ENCODE measurements around the gene TPI1. TPM values are rescaled to one million over a fixed set of nuclear protein-coding genes. Genes with fewer than 3 reads are reported as not detected.

Gene TPI1
- total and polyA plus RNA-seq, 2 of the 8 experiments (the other 6 are each of a cell fraction or from before 2014, with no cell fraction given), result 910 to 3,018 TPM

DNA sequence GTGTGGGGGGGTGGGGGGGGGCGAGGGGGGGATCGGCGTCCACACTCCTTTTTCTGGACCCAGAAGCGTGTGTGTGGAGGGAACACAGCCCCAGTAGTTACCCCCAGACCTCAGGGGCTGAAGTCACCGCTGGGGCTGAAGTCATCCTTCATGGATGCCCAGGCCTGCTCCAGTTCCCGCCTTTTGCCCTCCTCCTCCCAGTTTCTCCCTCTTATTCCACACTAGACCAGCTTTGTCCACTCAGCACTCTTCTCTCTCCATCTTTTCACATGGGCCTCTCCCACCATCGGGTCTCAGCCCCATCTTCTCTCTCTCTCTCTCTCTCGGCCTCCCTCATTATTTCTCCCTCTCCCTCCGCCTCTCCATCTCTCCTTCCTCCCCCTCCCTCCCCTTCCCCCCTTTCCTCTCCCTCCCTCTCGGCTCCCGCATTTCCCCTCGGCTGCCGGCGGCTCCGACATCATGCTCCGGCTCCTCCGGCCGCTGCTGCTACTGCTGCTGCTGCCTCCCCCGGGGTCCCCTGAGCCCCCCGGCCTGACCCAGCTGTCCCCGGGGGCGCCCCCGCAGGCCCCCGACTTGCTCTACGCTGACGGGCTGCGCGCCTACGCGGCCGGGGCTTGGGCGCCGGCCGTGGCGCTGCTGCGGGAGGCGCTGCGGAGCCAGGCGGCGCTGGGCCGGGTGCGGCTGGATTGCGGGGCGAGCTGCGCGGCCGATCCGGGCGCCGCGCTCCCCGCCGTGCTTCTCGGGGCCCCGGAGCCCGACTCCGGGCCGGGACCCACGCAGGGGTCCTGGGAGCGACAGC, 39.1 kb upstream of the TPI1 start, which contains the start of gene P3H3 (continued):
- TF ChIP-seq GTF2F1 (IDR thresholded peaks at IDR 0.05; ENCODE audit: borderline replicate concordance, low read depth, low read length), result no peak
- no peak for TF ChIP-seq SIN3A (conservative IDR thresholded peaks at IDR 0.05 in 1 of 2, IDR thresholded peaks at IDR 0.05 in 1 of 2; ENCODE audit: low read depth in 1 of 2, low read length in 2 of 2)
- TF ChIP-seq CHD2 (IDR thresholded peaks at IDR 0.05; ENCODE audit: low read length), result no peak
- TF ChIP-seq KDM1A (IDR thresholded peaks at IDR 0.05; ENCODE audit: borderline replicate concordance, low read length), result no peak
- TF ChIP-seq RNF2 (IDR thresholded peaks at IDR 0.05; ENCODE audit: borderline replicate concordance, low read depth, low read length, missing control alignments, poor library complexity, severe bottlenecking), result no peak
- no peak for TF ChIP-seq FOSL1 (IDR thresholded peaks at IDR 0.05; ENCODE audit: insufficient read depth, low read depth, low read length)
- peak; percentile 21; the same call in 1 of the 2 replicates for TF ChIP-seq RBBP5 (IDR thresholded peaks at IDR 0.05; ENCODE audit: borderline replicate concordance, low read depth, low read length)
- no peak for TF ChIP-seq SIRT6 (IDR thresholded peaks at IDR 0.05; ENCODE audit: low read length)
- peak in 1 of 2 experiments; percentile 30; a peak in 1 of 3 replicates for TF ChIP-seq POLR2A (IDR thresholded peaks at IDR 0.05; ENCODE audit: control extremely low read depth in 1 of 2, low read depth in 2 of 2, low read length in 2 of 2)
- TF ChIP-seq EZH2 (IDR thresholded peaks at IDR 0.05; ENCODE audit: low read depth, low read length, severe bottlenecking), result no peak
- TF ChIP-seq, protein P1, sequence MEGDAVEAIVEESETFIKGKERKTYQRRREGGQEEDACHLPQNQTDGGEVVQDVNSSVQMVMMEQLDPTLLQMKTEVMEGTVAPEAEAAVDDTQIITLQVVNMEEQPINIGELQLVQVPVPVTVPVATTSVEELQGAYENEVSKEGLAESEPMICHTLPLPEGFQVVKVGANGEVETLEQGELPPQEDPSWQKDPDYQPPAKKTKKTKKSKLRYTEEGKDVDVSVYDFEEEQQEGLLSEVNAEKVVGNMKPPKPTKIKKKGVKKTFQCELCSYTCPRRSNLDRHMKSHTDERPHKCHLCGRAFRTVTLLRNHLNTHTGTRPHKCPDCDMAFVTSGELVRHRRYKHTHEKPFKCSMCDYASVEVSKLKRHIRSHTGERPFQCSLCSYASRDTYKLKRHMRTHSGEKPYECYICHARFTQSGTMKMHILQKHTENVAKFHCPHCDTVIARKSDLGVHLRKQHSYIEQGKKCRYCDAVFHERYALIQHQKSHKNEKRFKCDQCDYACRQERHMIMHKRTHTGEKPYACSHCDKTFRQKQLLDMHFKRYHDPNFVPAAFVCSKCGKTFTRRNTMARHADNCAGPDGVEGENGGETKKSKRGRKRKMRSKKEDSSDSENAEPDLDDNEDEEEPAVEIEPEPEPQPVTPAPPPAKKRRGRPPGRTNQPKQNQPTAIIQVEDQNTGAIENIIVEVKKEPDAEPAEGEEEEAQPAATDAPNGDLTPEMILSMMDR (IDR thresholded peaks at IDR 0.05; ENCODE audit: control extremely low read depth in 1 of 3, insufficient read depth in 1 of 3, low read depth in 1 of 3, low read length in 3 of 3), result no peak
- TF ChIP-seq EP300 (IDR thresholded peaks at IDR 0.05; ENCODE audit: borderline replicate concordance in 1 of 2, low read depth in 2 of 2, low read length in 2 of 2), result no peak
- TF ChIP-seq TBP (IDR thresholded peaks at IDR 0.05; ENCODE audit: low read depth, low read length), result no peak
- TF ChIP-seq, protein P2, sequence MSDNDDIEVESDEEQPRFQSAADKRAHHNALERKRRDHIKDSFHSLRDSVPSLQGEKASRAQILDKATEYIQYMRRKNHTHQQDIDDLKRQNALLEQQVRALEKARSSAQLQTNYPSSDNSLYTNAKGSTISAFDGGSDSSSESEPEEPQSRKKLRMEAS (IDR thresholded peaks at IDR 0.05), result peak; percentile 18; the same call in 1 of the 2 replicates
- TF ChIP-seq ZNF274 (IDR thresholded peaks at IDR 0.05; ENCODE audit: borderline replicate concordance, extremely low read depth, low read length), result no peak
- TF ChIP-seq BCL11A (IDR thresholded peaks at IDR 0.05; ENCODE audit: low read depth in 2 of 2, low read length in 2 of 2), result no peak
- no peak for TF ChIP-seq BRCA1 (IDR thresholded peaks at IDR 0.05; ENCODE audit: low read depth, low read length)
- peak; percentile 29 for TF ChIP-seq CTBP2 (IDR thresholded peaks at IDR 0.05; ENCODE audit: borderline replicate concordance, insufficient read depth, insufficient read length, low read length)
- peak; percentile 16 for TF ChIP-seq ASH2L (IDR thresholded peaks at IDR 0.05; ENCODE audit: low read length)

Data from H1 (cell line).